ENCODE measurements around the gene MXRA8. TPM values are rescaled to one million over a fixed set of nuclear protein-coding genes. Genes with fewer than 3 reads are reported as not detected.
A peak's percentile ranks its signal among the peaks of the same experiment; 100 is the strongest.
"Not testable (repeated sequence)": the region's sequence is repeated elsewhere in the genome, so short reads cannot be mapped to it uniquely, and the experiment has no call there.

Gene MXRA8
- total RNA-seq, 1 donor from 2014 or later: 0.75 TPM

GRCh38 chr1:1370094-1370493 lies 11.7 kb upstream of the MXRA8 start:
- peak overlapping the region; percentile 48 for H3K4me3 Mint-ChIP-seq
- H3K9me3 Mint-ChIP-seq, DNase-seq, H3K27ac Mint-ChIP-seq, H3K27me3 Mint-ChIP-seq: not testable (repeated sequence)
- peaks cover 11% of the 10 kb centered on the region for H3K36me3 Mint-ChIP-seq (ENCODE audit: low read depth)
- intact Hi-C loops (cut with micrococcal nuclease): loop anchor here (10.0 kb wide), 1 partner anchor 135 kb away; no protein-coding TSS in a partner anchor
- peaks cover 16% of the 10 kb centered on the region for H3K4me1 Mint-ChIP-seq

DNA sequence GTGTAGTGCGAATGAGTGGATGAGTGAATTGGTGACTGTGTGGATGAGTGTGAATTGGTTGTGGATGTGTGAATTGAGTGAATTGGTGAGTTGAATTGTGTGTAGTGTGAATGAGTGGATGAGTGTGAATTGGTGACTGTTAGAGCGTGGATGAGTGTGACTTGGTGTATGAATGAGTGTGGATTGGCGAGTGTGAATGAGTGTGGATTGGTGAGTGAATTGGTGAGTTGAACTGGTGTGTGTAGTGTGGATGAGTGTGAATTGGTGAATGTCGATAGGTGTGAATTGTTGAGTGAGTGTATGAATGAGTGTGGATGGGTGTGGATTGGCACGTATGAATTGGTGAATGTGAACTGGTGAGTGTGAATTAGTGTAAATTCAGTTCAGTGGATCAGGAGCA lies 9.0 kb upstream of the MXRA8 start:
- DNase-seq: no peak
- no peaks in the 10 kb centered on the region for H3K27me3 Mint-ChIP-seq
- no peak overlapping the region for H3K4me3 Mint-ChIP-seq
- no peak overlapping the region for H3K27ac Mint-ChIP-seq
- intact Hi-C loops (cut with micrococcal nuclease): no loop called here
- peaks cover 8% of the 10 kb centered on the region for H3K4me1 Mint-ChIP-seq
- H3K36me3 Mint-ChIP-seq (ENCODE audit: low read depth): peaks cover 2% of the 10 kb centered on the region
- H3K9me3 Mint-ChIP-seq: no peaks in the 10 kb centered on the region

DNA sequence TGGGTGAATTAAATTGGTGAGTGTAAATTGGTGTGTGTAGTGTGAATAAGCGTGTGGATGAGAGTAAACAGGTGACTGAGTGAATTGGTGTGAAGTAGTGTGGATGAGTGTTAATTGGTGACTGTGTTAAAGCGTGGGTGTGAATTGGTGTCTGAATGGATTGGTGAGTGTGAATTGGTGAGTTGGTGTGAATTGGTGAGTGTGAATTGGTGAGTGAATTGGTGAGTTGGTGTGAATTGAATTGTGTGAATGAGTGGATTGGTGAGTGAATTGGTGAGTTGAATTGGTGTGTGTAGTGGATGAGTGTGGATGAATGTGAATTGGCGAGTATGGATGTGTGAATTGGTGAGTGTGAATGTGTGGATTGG lies 8.3 kb upstream of the MXRA8 start:
- no peaks in the 10 kb centered on the region for H3K36me3 Mint-ChIP-seq (ENCODE audit: low read depth)
- DNase-seq: no peak
- intact Hi-C loops (cut with micrococcal nuclease): no loop called here
- peaks cover 8% of the 10 kb centered on the region for H3K4me1 Mint-ChIP-seq
- H3K9me3 Mint-ChIP-seq: no peaks in the 10 kb centered on the region
- no peak overlapping the region for H3K27ac Mint-ChIP-seq
- no peak overlapping the region for H3K4me3 Mint-ChIP-seq
- peaks cover 4% of the 10 kb centered on the region for H3K27me3 Mint-ChIP-seq

DNA sequence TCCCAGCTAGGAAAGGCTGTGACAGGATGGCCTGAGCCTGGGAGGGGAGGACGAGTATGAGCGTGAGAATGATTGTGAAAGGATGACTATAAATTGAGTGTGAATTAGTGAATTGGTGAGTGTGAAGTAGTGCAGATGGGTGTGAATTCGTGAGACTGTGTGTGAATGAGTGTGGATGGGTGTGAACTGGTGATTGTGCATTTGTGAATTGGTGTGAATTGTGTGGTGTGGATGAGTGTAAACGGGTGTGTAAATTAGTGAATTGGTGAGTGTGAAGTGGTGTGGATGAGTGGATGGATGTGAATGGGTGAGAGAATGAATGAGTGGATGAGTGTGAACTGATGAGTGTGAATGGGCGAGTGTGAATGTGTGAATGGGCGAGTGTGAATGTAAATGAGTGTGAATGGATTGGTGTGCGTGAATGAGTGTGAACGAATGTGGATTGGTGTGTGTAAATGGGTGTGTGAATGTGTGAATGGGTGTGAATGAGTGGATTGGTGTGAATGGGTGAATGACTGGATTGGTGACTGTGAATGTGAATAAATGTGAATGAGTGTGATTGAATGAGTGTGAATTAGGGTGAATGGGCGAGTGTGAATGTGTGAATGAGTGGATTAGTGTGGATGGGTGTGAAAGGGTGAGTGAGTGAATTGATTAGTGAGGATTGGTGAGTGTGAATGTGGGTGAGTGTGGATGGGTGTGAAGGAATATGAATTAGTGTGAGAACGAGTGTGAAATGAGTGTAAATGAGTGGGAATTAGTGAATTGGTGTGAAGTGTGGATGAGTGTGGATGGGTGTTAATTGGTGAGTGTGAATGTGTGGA lies 7.7 kb upstream of the MXRA8 start:
- no peaks in the 10 kb centered on the region for H3K9me3 Mint-ChIP-seq
- intact Hi-C loops (cut with micrococcal nuclease): no loop called here
- no peak overlapping the region for H3K27ac Mint-ChIP-seq
- peaks cover 4% of the 10 kb centered on the region for H3K4me1 Mint-ChIP-seq
- H3K36me3 Mint-ChIP-seq (ENCODE audit: low read depth): no peaks in the 10 kb centered on the region
- DNase-seq: no peak
- peaks cover 4% of the 10 kb centered on the region for H3K27me3 Mint-ChIP-seq
- no peak overlapping the region for H3K4me3 Mint-ChIP-seq

DNA sequence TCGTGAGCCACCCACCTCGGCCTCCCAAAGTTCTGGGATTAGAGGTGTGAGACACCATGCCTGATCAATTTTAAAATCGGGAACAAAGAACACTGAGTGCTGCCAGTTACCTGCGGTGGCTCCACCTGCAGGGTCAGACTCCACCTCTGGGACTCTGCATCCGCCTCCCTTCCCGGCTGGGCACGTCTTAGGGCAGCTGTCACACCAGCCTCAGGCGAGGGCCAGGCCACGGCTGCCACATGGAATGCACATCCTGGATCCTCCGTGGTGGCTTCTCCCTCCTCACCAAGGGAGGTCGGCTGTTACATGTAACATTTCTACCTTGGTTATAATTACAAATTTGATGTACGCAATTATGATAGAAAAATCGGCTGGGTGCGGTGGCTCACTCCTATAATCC lies 5.9 kb upstream of the MXRA8 start:
- Mint-ChIP-seq H3K4me1 (peaks cover 4% of the 10 kb centered on the region), H3K27me3 (peaks cover 8% of the 10 kb centered on the region), H3K27ac (no peak overlapping the region), H3K36me3 (ENCODE audit: low read depth) (no peaks in the 10 kb centered on the region), H3K4me3 (no peak overlapping the region), H3K9me3 (no peaks in the 10 kb centered on the region)
- intact Hi-C loops (cut with micrococcal nuclease): no loop called here
- no peak for DNase-seq

GRCh38 chr1:1361982-1362423 lies 3.6 kb upstream of the MXRA8 start:
- H3K36me3 Mint-ChIP-seq (ENCODE audit: low read depth): no peaks in the 10 kb centered on the region
- peaks cover 15% of the 10 kb centered on the region for H3K27me3 Mint-ChIP-seq
- intact Hi-C loops (cut with micrococcal nuclease): no loop called here
- peaks cover 10% of the 10 kb centered on the region for H3K4me1 Mint-ChIP-seq
- H3K4me3 Mint-ChIP-seq: no peak overlapping the region
- no peak for DNase-seq
- H3K9me3 Mint-ChIP-seq: no peaks in the 10 kb centered on the region
- no peak overlapping the region for H3K27ac Mint-ChIP-seq

DNA sequence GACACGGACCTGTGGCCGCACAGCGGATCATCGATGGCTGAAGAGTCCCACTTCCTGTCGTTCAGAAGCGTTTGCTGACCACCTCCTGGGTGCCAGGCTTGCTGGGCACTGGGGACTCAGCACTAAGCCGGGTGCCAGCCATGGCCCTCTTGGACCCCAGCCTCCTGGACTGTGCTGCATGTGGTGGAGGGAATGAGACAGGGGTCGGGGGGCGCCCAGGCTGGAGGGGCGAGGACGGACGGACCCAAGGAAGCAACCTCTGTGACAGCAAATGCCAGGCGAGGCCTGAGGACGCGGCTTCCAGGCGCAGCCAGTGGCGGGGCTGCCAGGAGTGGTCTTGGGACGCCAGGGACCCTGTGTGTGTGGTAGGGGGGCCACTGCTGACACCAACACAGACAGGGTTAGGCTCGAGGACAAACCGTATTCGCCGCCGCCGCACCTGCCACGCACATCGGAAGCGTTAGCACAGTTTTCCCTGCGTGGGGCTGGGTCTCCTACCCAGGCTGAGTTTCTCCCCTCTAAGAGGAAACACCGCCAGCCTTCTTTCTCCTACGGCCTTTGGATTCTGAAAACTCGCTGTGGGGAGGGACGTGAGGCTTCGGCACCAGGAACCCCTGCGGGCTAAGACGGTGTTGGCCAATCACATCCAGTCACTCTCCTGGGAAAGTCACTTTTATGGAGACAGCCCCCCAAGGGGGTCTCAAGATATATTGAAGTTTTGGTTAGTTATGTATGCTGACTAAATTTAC lies 3.1 kb upstream of the MXRA8 start:
- intact Hi-C loops (cut with micrococcal nuclease): no loop called here
- H3K9me3 Mint-ChIP-seq: no peaks in the 10 kb centered on the region
- no peak overlapping the region for H3K4me3 Mint-ChIP-seq
- no peaks in the 10 kb centered on the region for H3K36me3 Mint-ChIP-seq (ENCODE audit: low read depth)
- H3K4me1 Mint-ChIP-seq: peaks cover 10% of the 10 kb centered on the region
- no peak overlapping the region for H3K27ac Mint-ChIP-seq
- no peak for DNase-seq
- H3K27me3 Mint-ChIP-seq: peaks cover 15% of the 10 kb centered on the region

DNA sequence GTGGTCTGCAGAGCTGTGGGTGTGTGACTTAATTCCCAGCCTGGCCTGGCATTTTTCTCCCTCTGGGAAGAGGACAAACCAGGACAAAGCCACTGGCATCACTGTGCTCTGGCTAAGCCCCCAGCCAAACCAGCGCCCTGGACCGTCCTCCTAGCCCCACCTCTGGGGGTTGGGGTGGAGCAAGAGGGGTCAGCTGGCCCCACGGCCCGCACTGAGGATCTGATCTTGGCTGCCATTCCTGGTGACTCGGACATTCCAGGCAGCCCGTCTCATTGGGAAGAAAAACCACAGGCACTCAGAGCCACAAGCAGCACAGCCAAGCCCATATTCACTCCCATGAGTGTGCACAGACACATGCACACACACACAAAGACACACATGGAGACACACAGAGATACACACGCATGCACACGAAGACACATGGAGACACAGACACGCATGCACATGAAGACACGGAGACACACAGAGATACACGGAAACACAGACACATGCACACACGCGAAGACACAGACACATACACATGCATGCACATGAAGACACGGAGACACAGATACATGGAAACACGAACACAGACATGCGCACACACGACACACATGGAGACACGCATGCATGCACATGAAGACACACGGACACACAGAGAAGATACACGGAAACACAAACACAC lies 2.3 kb upstream of the MXRA8 start:
- intact Hi-C loops (cut with micrococcal nuclease): no loop called here
- Mint-ChIP-seq H3K27me3 (peaks cover 15% of the 10 kb centered on the region), H3K9me3 (no peaks in the 10 kb centered on the region), H3K36me3 (ENCODE audit: low read depth) (no peaks in the 10 kb centered on the region), H3K4me3 (no peak overlapping the region), H3K27ac (no peak overlapping the region), H3K4me1 (peaks cover 10% of the 10 kb centered on the region)
- DNase-seq: no peak

- peaks cover 15% of the 10 kb centered on the region for H3K27me3 Mint-ChIP-seq
- peak overlapping the region; percentile 13 for H3K4me3 Mint-ChIP-seq
- no peaks in the 10 kb centered on the region for H3K36me3 Mint-ChIP-seq (ENCODE audit: low read depth)
- H3K9me3 Mint-ChIP-seq: no peaks in the 10 kb centered on the region
- DNase-seq: no peak
- H3K4me1 Mint-ChIP-seq: peaks cover 10% of the 10 kb centered on the region
- H3K27ac Mint-ChIP-seq: no peak overlapping the region
- intact Hi-C loops (cut with micrococcal nuclease): no loop called here
These were observed 1.5 kb upstream of the MXRA8 start for GRCh38 chr1:1359664-1360468.

DNA sequence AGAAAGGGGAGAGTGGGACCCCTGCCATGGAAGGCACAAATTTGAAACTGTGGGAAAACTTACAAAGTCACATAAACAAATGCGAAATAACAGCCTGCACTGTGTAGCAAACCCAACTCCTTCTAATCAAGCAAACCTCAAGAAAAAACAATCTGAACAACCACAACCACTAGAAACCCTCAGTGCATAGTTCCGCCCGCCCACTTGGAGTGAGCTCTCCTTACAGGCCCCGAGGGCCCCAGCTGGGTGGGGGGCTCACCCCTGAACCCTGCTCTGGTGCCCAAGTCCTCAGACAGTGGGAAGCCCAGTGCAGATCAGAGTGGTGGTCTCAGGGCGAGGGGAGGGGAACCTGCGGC lies 931 bp upstream of the MXRA8 start:
- Mint-ChIP-seq H3K36me3 (ENCODE audit: low read depth) (no peaks in the 10 kb centered on the region), H3K27ac (no peak overlapping the region), H3K9me3 (no peaks in the 10 kb centered on the region), H3K4me3 (peak overlapping the region; percentile 13), H3K4me1 (peaks cover 10% of the 10 kb centered on the region), H3K27me3 (peaks cover 15% of the 10 kb centered on the region)
- no peak for DNase-seq
- intact Hi-C loops (cut with micrococcal nuclease): no loop called here

GRCh38 chr1:1357871-1358432 lies 403 bp downstream of the MXRA8 start:
- Mint-ChIP-seq H3K36me3 (ENCODE audit: low read depth) (no peaks in the 10 kb centered on the region), H3K27ac (no peak overlapping the region), H3K4me1 (peaks cover 12% of the 10 kb centered on the region), H3K9me3 (no peaks in the 10 kb centered on the region), H3K27me3 (peaks cover 25% of the 10 kb centered on the region), H3K4me3 (no peak overlapping the region)
- intact Hi-C loops (cut with micrococcal nuclease): no loop called here
- DNase-seq: no peak

DNA sequence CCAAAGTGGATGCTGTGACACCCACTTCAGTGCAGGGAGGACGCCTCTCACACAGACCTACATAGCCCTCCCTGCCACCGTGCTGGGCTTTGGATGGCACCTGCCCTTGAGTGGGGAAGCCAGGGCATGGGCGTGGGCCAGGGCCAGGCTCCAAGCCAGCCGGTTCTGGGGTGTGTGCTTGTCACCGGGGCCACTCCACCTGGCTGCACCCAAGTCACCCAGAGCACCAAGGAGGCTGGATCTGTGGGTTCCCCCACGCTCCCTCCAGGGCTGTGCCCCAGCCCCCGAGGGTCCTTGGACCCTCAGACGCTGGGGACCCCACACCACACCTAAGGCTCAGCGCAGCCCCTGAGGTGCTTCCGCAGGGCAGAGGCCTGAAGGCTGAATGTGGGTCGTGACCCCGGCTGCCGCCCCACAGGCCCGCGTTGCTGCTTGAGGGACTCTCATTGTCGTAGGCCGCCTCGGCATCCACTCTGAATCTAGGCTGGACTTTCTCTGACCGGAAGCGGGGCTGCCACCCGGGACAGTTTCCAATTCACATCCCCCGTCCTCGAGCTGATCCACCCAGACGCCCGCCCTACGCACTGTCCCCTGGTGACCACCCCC lies 1.5 kb downstream of the MXRA8 start:
- intact Hi-C loops (cut with micrococcal nuclease): no loop called here
- peaks cover 2% of the 10 kb centered on the region for H3K36me3 Mint-ChIP-seq (ENCODE audit: low read depth)
- H3K9me3 Mint-ChIP-seq: no peaks in the 10 kb centered on the region
- peaks cover 15% of the 10 kb centered on the region for H3K4me1 Mint-ChIP-seq
- peaks cover 31% of the 10 kb centered on the region for H3K27me3 Mint-ChIP-seq
- no peak overlapping the region for H3K4me3 Mint-ChIP-seq
- no peak for DNase-seq
- no peak overlapping the region for H3K27ac Mint-ChIP-seq

- intact Hi-C loops (cut with micrococcal nuclease): no loop called here
- no peaks in the 10 kb centered on the region for H3K9me3 Mint-ChIP-seq
- H3K27me3 Mint-ChIP-seq: peaks cover 30% of the 10 kb centered on the region
- peaks cover 2% of the 10 kb centered on the region for H3K36me3 Mint-ChIP-seq (ENCODE audit: low read depth)
- no peak overlapping the region for H3K27ac Mint-ChIP-seq
- H3K4me1 Mint-ChIP-seq: peaks cover 14% of the 10 kb centered on the region
- DNase-seq: no peak
- no peak overlapping the region for H3K4me3 Mint-ChIP-seq
These were observed 2.1 kb downstream of the MXRA8 start for GRCh38 chr1:1356166-1356795.

Measured in activated CD4-positive, alpha-beta T cell treated with anti-CD3 and anti-CD28 coated beads, Interleukin-2, amount 10 ng/mL, durations not matched to agents 24 days and 14 days (primary cell).